RKO (cell line): Measurements from ENCODE around the gene RHBDF1.

Source experiments
- DNase-seq: peaks from one replicate; pipeline ENCODE4 v3.0.0-alpha.2; 2016; ENCODE audit warnings: low spot score

RHBDF1 gene

GRCh38 chr16:72561-73548 is at the start of gene RHBDF1:
Gene RHBDF1, minus strand, starts transcription at chr16:72631. Its CDS starts 7,616 bp downstream, at chr16:65015.
- peak; percentile 77 for DNase-seq

- no peak for DNase-seq
Observed at GRCh38 chr16:120756-121155, 48.3 kb upstream of the RHBDF1 start.

- no peak for DNase-seq
Observed at GRCh38 chr16:119835-120491, 47.5 kb upstream of the RHBDF1 start.

- no peak for DNase-seq
Observed at GRCh38 chr16:119295-119694, 46.9 kb upstream of the RHBDF1 start.

- DNase-seq: no peak
Observed at GRCh38 chr16:118857-119256, 46.4 kb upstream of the RHBDF1 start.

GRCh38 chr16:117379-118365 is 45.2 kb upstream of the RHBDF1 start:
- DNase-seq: peak; percentile 59

GRCh38 chr16:116015-116414 is 43.6 kb upstream of the RHBDF1 start:
- no peak for DNase-seq

- no peak for DNase-seq
Observed at GRCh38 chr16:114327-114726, 41.9 kb upstream of the RHBDF1 start.

GRCh38 chr16:112153-112840 is 39.9 kb upstream of the RHBDF1 start:
- DNase-seq: no peak

GRCh38 chr16:106623-107324 is 34.3 kb upstream of the RHBDF1 start:
- DNase-seq: peak; percentile 86

- DNase-seq: no peak
Observed at GRCh38 chr16:105521-105920, 33.1 kb upstream of the RHBDF1 start.

- no peak for DNase-seq
Observed at GRCh38 chr16:104928-105327, 32.5 kb upstream of the RHBDF1 start.

- DNase-seq: no peak
Observed at GRCh38 chr16:104355-104754, 31.9 kb upstream of the RHBDF1 start.

GRCh38 chr16:102060-102855 is 29.8 kb upstream of the RHBDF1 start:
- no peak for DNase-seq

- no peak for DNase-seq
Observed at GRCh38 chr16:101586-101985, 29.2 kb upstream of the RHBDF1 start.

- no peak for DNase-seq
Observed at GRCh38 chr16:100989-101388, 28.6 kb upstream of the RHBDF1 start.

- DNase-seq: no peak
Observed at GRCh38 chr16:97822-98221, 25.4 kb upstream of the RHBDF1 start.

GRCh38 chr16:96935-97381 is 24.5 kb upstream of the RHBDF1 start:
- peak; percentile 86 for DNase-seq

- no peak for DNase-seq
Observed at GRCh38 chr16:94918-95265, 22.5 kb upstream of the RHBDF1 start.
